ENCODE measurements around the gene SLC22A4.

Gene SLC22A4

DNA sequence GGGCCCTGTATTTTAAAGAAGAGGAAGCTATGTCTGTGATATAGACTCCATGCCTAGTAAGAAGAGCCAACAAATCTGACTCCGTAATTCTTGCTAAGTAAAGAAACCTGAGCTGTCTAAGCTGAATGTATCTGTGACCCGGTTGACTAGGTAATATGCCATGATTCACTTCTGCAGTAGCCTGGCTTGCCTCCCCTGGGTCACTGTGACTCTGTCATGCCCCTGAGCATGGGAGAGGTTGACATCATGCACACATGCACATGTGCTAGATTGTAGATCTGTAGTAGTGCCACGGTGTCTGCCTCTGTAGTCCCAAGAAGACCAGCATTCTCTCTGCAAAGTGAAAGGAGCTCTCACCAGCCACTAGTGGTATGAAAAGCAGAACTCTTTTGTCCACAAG lies 84.4 kb downstream of the SLC22A4 start:
- DNase-seq: no peak

DNA sequence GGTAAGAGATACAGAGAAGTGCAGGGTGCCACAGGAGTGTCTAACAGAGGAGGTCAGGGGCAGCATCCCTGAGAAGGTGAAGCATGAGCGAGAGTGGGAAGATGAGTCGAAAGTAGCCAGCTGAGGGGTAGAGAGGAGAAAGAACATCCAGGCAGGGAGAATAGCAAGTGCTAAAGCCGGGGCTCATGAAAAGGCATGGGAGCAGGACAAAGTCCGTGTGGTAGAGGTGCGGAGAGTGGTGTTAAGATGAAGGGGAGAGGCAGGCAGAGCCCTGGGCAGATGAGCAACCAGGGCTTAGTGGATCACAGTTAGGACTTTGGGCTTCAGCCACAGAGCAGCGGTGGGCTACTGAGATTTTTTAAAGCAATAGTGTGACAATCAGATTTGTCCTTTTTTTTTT lies 85.9 kb downstream of the SLC22A4 start:
- no peak for DNase-seq

DNA sequence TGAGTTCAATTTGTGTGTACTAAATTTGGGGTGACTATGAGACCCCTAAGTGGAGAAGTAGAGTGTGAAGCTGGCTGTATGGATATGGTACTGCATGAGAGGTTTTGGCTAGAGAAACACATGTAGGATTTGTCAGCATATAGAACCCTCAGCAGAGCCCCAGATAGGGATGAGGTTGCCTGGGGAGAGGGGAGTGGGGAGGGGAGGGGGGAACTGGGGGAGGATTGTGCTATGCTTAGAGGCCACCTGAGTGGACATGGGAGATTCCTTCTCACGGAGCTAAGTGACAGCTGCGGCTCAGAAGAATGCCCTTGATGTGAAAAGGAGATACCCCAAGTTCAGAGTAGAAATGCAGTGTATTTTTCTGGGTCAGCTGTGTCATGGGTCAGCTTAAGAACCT lies 86.5 kb downstream of the SLC22A4 start:
- DNase-seq: no peak

DNA sequence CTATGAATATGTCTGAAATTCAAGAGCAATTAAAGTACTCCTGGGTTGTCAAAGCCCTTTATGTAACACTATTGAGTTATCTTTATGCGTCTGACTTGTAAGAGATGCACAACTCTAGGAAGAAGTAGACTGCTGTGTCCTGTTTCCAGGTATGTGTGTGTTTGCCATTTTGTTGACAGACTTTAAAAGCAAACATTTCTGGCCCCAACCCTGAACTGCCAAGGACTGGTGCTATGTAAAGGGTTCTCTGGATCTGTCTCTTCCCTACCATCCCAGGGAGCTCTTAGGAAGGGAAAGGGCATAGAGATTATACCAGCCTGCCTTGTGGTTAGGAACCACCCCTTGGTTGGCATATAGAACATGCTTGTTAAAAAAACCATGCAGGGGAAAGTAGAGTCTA lies 87.4 kb downstream of the SLC22A4 start:
- no peak for DNase-seq

DNA sequence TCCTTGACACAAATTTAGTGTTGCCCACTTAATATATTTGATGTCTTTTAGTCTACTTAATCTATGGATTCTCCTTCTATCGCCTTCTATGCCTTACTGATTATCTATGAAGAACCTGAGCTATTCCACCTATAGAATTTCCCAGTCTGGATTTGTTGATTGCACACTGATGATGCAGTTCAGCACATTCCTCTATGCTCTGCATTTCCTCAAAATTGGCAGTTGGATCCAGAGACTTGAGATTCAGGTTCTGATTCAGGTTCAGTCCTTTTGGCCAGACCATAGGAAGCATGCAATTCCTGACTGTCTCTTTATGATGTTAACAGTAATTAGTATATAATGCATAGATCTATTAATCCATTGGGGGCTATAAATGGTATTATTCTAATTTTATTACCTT lies 89.1 kb downstream of the SLC22A4 start:
- DNase-seq: no peak

DNA sequence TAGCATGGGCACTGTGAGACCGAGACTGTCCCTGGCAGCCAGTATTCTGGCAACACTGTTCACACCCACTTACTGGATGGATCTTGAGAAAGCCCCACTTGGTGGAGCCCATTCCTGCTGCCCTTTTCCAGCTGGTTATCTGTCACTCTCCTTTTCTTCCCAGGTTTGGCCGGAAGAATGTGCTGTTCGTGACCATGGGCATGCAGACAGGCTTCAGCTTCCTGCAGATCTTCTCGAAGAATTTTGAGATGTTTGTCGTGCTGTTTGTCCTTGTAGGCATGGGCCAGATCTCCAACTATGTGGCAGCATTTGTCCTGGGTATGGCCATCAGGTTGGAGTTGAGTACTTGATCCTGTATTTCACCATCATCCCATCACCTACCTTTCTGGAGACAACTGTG lies 89.8 kb downstream of the SLC22A4 start:
- no peak for DNase-seq

DNA sequence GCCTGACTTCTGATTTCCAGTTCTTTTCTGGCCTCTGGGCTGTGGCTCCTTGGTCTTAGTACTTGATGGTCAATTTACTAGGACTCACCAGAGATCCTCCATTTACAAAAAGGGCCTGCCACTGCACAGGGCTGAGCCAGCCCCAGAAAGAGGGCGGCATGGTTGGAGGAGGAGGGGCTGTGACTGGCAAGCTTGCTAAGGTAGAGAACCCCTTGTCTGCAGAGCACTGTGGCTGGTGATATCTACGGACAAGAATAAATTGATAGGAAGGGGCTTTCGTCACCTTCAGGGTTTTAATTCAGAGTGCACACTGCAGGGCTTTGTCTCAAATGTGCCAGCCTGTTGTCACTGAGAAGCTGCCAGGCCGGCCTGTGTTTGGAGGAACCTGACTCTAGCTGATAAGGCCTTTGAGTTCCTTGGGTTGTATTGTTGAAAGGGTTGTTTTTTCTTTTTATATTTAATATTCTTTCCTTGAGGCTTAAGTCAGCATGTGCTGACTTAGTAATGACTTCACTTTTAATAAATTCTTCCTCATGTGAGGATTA lies 90.4 kb downstream of the SLC22A4 start:
- DNase-seq: no peak

DNA sequence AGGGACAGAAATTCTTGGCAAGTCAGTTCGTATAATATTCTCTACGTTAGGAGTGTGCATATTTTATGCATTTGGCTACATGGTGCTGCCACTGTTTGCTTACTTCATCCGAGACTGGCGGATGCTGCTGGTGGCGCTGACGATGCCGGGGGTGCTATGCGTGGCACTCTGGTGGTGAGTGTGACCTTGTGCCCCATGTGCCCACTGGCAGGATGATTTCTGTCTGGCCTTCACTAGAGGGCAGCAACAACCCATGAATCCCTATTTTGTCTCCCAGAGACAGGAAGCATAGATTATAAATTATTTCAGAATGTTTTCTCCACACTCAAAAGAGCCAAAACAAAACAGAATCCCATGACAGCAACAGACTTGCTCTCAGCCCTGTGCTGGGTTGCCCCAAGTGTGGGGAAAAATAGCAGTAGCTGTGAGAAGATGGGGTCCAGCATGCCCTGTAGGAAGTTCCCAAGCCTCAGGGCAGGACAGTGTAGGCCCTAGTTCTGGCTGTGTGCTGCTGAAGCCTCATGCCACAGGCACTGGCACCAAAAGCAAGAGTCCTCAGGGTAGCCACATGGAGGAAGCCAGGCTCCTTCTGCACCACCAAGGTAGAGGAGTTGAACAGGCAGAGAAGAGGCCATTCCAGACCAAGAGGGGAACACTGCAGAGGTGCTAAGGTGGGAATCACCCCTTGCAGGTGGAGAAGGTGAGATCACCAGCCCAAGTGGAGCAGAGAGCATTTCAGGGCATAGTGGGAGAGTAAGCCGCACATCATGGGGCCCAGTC lies 91.3 kb downstream of the SLC22A4 start:
- no peak for DNase-seq

DNA sequence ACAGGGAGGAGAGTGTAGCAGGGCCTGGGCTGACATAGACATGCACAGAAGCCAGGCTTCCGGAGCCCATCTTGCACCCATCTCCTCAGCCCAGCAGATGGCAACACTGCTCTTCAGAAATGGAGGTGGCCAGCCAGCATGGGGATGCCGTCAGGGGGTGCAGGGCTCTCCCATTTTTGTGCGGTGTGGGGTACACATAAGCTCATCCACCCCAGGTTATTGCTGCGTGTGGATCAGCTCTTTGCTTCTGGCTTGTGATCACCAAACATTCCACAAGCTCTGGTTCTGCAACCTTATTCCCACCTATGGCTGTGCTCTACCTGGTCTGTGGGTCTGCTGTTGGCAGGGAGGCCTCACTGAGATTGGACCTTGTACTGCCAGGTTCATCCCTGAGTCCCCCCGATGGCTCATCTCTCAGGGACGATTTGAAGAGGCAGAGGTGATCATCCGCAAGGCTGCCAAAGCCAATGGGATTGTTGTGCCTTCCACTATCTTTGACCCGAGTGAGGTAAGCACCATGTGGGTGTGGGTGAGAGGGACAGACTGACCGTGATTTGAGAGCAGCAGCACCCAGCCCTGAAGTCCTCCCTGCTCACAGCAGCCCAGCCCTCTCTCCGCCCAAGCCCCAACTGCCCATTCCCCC lies 92.6 kb downstream of the SLC22A4 start:
- DNase-seq: peak; percentile 51

DNA sequence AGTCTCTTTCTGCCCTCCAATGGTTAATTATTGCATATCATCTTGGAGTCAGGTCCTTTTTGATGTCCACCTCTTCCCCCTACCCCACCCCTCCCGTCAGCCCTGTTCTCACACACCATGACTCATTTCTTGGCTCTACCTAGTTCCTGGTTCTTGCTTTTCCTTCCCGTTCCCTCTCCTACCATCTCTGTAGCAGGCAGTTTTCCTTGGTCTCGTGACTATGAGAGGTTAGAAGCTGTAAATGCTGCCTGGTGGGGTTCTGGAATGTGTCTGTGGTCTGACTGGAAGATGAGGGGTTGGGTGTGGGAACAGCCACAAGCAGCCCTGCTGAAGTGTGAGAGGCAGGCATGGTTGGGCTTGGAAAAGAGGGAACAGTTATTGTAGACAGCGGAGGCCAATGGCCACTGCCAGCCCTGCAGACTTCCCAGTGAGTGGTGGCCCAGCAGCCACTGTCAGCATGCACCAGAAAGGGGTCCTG lies 93.5 kb downstream of the SLC22A4 start:
- DNase-seq: no peak

DNA sequence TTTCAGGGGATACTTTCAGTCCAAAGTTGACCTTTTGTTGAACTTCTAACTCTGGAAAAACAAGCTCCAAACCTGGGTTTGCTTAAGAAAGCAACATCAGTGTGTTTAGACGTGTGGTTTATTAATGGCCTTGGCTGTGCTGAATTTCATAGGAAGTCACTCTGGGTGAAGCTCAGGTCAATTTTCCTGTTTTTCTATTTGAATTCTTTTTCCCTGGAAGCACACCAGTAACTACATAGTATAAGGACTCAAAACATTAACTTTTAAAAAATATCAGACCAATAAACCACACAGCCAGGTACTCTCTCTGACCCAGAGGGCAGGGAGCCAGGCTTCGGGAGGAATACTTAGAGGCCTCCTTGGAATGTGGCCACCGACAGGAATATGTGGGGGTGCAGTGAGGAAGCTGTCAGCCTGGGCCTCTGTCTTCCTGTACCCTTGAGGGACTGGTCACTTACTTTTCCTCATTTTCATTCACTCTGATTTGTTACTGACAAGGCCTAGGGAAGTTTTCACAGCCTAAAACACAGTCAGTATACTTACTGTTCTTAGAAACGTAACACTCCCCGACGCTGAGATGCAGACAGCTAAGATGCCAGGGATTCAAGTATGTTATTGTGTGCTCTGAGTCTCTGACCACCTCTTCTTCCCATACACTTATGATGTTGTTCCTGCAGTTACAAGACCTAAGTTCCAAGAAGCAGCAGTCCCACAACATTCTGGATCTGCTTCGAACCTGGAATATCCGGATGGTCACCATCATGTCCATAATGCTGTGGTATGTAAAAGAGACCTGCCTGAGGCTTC lies 94.3 kb downstream of the SLC22A4 start:
- no peak for DNase-seq

DNA sequence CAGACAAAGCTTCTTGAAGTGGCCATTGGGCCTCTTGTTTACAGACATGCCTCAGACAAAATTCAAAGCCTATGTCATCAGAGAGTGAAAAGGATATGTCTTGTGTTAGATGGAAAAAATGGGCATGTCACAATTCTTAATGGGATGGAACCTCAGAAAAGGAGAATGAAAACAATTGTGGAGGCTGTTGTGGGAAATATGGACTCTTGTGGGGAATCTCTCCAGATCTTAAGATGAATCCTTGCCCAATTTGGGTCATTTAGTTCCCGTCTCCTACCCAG lies 94.8 kb downstream of the SLC22A4 start:
- DNase-seq: no peak

DNA sequence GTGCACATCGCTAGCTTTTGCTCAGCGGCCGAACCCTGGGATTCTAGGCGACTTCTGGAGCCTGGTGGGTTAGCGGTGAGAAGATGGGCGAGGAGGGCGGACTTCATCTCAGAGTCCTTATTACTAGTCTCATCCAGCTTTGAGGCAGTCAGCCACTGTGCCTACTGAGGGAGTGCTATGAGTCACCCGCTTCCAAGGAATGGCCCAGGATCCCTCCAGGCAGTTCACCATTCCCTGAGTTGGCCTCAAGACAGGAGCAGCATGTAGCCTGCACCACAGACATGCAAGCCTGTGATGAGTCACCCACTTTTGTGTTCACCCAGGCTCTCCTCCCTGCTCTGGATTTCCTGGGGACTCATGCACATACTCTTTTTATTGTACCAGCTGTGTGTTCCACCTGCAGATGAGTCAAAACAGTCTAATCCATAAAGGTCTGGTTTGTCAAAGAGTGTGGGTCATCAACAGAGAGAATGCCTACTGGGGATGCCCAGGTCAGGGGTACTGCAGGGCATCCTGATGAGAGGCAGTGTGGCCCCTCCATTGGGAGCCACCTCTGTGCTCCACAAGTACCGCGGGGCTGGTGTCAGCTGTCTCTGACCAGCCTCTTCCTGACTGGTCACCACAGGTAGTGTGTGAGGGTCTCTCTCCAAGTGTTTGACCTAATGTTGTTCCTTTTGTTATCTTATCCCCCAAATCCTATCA lies 95.5 kb downstream of the SLC22A4 start:
- DNase-seq: no peak

DNA sequence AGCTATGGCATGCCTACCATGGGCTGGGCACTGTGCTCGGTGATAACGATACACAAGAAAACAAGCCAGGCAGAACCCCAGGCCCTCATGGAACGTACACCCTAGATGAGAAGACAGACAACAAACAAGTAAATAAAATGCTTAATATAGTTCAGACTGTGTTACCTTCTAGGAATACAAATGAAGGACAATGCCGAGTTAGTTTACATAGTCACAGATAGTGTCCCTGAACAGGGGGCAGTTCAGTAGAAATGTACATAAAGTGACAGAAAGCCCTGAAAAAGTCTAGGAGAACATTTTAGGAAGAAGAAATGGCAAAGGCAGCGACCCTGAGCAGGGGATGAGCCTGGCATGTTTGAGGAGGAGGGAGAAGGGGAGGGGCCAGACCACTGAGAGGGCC lies 97.1 kb downstream of the SLC22A4 start:
- no peak for DNase-seq

DNA sequence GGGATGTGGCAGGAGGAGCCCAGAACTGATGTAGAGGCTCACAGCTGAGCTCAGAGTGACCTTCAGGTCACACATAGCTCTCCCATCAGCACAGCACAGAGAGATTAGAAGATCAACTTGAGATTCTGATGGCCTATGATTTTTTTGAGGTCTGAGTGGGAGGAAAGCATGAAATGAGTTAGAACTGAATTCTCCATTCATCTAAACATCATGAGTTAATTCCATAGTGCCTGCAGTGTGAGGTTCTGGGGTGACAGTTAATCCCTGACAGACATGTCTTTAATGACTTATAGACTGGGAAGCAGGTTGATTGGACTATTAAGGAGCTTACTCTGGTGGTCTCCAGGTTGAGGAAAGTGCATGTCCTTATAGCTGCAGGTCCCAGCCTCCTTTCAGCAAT lies 97.7 kb downstream of the SLC22A4 start:
- DNase-seq: no peak

DNA sequence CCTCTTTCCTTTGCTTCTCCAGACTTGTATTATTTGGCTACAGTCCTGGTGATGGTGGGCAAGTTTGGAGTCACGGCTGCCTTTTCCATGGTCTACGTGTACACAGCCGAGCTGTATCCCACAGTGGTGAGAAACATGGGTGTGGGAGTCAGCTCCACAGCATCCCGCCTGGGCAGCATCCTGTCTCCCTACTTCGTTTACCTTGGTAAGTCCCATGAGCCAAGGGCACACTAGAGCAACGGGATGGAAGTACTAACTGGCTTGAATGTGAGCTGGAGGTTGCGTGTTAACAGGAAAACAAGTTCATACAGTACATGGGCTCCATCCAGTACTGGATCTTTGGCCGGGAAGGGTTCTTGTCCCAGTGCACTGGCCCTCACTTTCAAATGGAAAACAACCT lies 98.2 kb downstream of the SLC22A4 start:
- no peak for DNase-seq

DNA sequence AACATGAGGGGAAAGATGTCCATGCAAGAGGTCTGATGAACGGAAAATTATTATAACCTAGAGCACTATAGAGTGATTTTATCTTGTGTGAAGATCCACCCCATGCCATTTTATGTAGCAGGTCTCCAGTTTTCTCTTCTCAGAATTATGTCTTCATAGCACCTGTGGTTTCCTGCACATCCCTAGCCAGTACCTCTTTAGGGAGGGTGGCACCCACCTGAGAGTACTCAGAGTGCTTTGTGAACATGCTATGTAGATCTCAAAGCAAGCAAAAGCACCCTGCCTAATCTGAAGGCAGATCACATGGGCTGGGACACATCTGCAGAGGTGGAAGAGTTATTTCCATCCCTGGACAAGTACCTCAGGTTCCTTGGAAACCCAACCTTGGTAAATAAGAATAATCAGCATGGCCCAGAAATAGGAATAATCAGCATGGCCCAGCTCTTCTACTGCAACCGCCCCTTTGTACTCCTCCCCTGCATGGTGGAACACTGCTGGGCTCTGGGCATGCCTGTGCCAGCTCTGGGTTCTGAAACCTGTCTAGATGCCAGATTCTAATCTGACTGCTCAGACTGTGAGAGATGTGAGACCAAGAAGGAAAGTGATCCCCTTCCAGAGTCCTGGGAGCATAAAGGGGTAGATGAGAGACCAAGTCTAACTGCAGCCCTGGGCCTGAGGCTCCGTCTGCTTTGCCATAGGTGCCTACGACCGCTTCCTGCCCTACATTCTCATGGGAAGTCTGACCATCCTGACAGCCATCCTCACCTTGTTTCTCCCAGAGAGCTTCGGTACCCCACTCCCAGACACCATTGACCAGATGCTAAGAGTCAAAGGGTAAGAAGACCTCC lies 99.0 kb downstream of the SLC22A4 start:
- peak; percentile 61 for DNase-seq
